MM.1S (cell line): ENCODE results near the gene RALGDS.

Experiments used
- DNase-seq: peaks from one replicate; pipeline ENCODE4 v3.0.0-alpha.2; 2015
- H2AFZ ChIP-seq: fragments of 300-600 bp; sonication (generic); 2 replicates; pipeline ENCODE4 v1.6.0; 2016; ENCODE audit warnings: antibody characterized with exemption, low read length
- H3F3A ChIP-seq: fragments of 300-600 bp; sonication (generic); 2 replicates; pipeline ENCODE4 v1.6.1; 2016; ENCODE audit warnings: mild to moderate bottlenecking, antibody characterized with exemption, low read length, moderate library complexity, mixed read lengths; ENCODE audit not compliant: insufficient read depth
- H3K27ac ChIP-seq: fragments of 300-600 bp; sonication (generic); 2 replicates; pipeline ENCODE4 v1.5.1; 2016; ENCODE audit warnings: mild to moderate bottlenecking, low read length
- H3K27me3 ChIP-seq: fragments of 300-600 bp; sonication (generic); replicated peaks from 2 replicates; pipeline ENCODE4 v1.6.0; 2016; ENCODE audit warnings: low read length; ENCODE audit not compliant: insufficient read depth
- H3K36me3 ChIP-seq: fragments of 300-600 bp; sonication (generic); replicated peaks from 2 replicates; pipeline ENCODE4 v1.6.1; 2016; ENCODE audit warnings: mild to moderate bottlenecking, low read length, mixed read lengths; ENCODE audit not compliant: insufficient read depth
- H3K4me1 ChIP-seq: fragments of 300-600 bp; sonication (generic); 2 replicates; pipeline ENCODE4 v1.6.1; 2016; ENCODE audit warnings: low read length, mixed read lengths
- H3K4me2 ChIP-seq: fragments of 300-600 bp; sonication (generic); 2 replicates; pipeline ENCODE4 v1.6.0; 2016; ENCODE audit warnings: low read depth, low read length
- H3K4me3 ChIP-seq: fragments of 300-600 bp; sonication (generic); 2 replicates; pipeline ENCODE4 v1.5.1; 2016; ENCODE audit warnings: low read length, mixed read lengths
- H3K79me2 ChIP-seq: fragments of 300-600 bp; sonication (generic); 2 replicates; pipeline ENCODE4 v1.6.1; 2016; ENCODE audit warnings: mixed run types, low read length, mixed read lengths
- H3K9ac ChIP-seq: fragments of 300-600 bp; sonication (generic); 2 replicates; pipeline ENCODE4 v1.6.1; 2016; ENCODE audit warnings: low read length, mixed read lengths
- H3K9me2 ChIP-seq: fragments of 300-600 bp; sonication (generic); replicated peaks from 2 replicates; pipeline ENCODE4 v1.6.1; 2016; ENCODE audit warnings: mild to moderate bottlenecking, low read length, mixed read lengths; ENCODE audit not compliant: insufficient read depth
- H3K9me3 ChIP-seq: fragments of 300-600 bp; sonication (generic); replicated peaks from 2 replicates; pipeline ENCODE4 v1.6.1; 2016; ENCODE audit warnings: mild to moderate bottlenecking, low read length, mixed read lengths; ENCODE audit not compliant: insufficient read depth
- H4K20me1 ChIP-seq: fragments of 300-600 bp; sonication (generic); 2 replicates; pipeline ENCODE4 v1.6.1; 2016; ENCODE audit warnings: mild to moderate bottlenecking, low read length, moderate library complexity, mixed read lengths; ENCODE audit not compliant: insufficient read depth
- EZH2 ChIP-seq: fragments of 300-600 bp; sonication (generic); optimal IDR thresholded peaks from 2 replicates; pipeline ENCODE3; 2017; ENCODE audit warnings: low read depth, mild to moderate bottlenecking, antibody characterized with exemption, low read length, mixed read lengths
- EZH2phosphoT487 ChIP-seq: fragments of 300-600 bp; sonication (generic); IDR thresholded peaks from 2 replicates; pipeline ENCODE4 v1.6.1; 2018; ENCODE audit warnings: antibody characterized with exemption, low read length
- TF ChIP-seq, protein P1 (sequence below): fragments of 300-600 bp; sonication (generic); IDR thresholded peaks from 2 replicates; pipeline ENCODE4 v1.5.1; 2016; ENCODE audit warnings: antibody characterized with exemption, low read length, mixed read lengths

RALGDS gene

DNA sequence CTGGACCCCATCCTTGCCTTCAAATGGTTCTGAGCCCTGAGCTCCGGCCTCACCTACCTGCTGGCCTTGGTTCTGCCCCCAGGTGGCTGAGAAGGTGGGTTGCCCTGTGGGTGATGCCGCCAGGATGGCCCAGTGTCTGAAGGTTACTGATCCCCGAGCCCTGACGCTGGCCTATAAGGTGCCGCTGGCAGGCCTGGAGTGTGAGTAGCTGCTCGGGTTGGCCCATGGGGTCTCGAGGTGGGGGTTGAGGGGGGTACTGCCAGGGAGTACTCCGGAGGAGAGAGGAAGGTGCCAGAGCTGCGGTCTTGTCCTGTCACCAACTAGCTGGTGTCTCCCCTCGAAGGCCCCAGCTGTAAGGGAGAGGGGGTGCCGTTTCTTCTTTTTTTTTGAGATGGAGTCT, 54.0 kb downstream of the RALGDS start:
- no peaks in the 10 kb centered on the region for H3K9me3 ChIP-seq
- no peak overlapping the region for H3K4me3 ChIP-seq
- H3K27me3 ChIP-seq: 0 out of 2 replicates have a peak, but pooled peaks cover 10% of the 10 kb centered on the region
- DNase-seq: no peak
- H3K4me2 ChIP-seq: no peak overlapping the region
- no peaks in the 10 kb centered on the region for H3K4me1 ChIP-seq
- no peaks in the 10 kb centered on the region for H3F3A ChIP-seq
- H3K9me2 ChIP-seq: no peaks in the 10 kb centered on the region
- TF ChIP-seq EZH2: no peak
- TF ChIP-seq, protein P1, sequence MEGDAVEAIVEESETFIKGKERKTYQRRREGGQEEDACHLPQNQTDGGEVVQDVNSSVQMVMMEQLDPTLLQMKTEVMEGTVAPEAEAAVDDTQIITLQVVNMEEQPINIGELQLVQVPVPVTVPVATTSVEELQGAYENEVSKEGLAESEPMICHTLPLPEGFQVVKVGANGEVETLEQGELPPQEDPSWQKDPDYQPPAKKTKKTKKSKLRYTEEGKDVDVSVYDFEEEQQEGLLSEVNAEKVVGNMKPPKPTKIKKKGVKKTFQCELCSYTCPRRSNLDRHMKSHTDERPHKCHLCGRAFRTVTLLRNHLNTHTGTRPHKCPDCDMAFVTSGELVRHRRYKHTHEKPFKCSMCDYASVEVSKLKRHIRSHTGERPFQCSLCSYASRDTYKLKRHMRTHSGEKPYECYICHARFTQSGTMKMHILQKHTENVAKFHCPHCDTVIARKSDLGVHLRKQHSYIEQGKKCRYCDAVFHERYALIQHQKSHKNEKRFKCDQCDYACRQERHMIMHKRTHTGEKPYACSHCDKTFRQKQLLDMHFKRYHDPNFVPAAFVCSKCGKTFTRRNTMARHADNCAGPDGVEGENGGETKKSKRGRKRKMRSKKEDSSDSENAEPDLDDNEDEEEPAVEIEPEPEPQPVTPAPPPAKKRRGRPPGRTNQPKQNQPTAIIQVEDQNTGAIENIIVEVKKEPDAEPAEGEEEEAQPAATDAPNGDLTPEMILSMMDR: no peak
- no peak for TF ChIP-seq EZH2phosphoT487
- no peaks in the 10 kb centered on the region for H4K20me1 ChIP-seq
- no peaks in the 10 kb centered on the region for H3K79me2 ChIP-seq
- H3K36me3 ChIP-seq: no peaks in the 10 kb centered on the region
- no peak overlapping the region for H3K9ac ChIP-seq
- H2AFZ ChIP-seq: no peak overlapping the region
- H3K27ac ChIP-seq: no peak overlapping the region

DNA sequence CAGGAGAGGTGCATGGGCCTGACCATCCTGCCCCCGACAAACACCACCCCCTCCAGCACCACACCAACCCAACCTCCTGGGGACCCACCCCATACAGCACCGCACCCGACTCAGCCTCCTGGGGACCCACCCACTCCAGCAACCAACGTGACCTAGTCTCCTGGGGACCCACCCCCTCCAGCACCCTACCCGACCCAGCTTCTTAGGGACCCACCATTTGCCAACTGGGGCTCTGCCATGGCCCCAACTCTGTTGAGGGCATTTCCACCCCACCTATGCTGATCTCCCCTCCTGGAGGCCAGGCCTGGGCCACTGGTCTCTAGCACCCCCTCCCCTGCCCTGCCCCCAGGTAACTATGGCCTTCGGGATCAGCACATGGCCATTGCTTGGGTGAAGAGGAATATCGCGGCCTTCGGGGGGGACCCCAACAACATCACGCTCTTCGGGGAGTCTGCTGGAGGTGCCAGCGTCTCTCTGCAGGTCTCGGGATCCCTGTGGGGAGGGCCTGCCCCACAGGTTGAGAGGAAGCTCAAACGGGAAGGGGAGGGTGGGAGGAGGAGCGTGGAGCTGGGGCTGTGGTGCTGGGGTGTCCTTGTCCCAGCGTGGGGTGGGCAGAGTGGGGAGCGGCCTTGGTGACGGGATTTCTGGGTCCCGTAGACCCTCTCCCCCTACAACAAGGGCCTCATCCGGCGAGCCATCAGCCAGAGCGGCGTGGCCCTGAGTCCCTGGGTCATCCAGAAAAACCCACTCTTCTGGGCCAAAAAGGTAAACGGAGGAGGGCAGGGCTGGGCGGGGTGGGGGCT, 54.7 kb downstream of the RALGDS start:
- DNase-seq: no peak
- H3K9ac ChIP-seq: no peak overlapping the region
- H3K27ac ChIP-seq: no peak overlapping the region
- no peak overlapping the region for H2AFZ ChIP-seq
- no peaks in the 10 kb centered on the region for H3K4me1 ChIP-seq
- H3K27me3 ChIP-seq: 0 out of 2 replicates have a peak, but pooled peaks cover 10% of the 10 kb centered on the region
- H3K4me2 ChIP-seq: no peak overlapping the region
- no peaks in the 10 kb centered on the region for H3K9me2 ChIP-seq
- TF ChIP-seq EZH2phosphoT487 (no peak), EZH2 (no peak)
- TF ChIP-seq, protein P1: no peak
- no peaks in the 10 kb centered on the region for H3K79me2 ChIP-seq
- H4K20me1 ChIP-seq: no peaks in the 10 kb centered on the region
- H3F3A ChIP-seq: no peaks in the 10 kb centered on the region
- H3K4me3 ChIP-seq: no peak overlapping the region
- H3K9me3 ChIP-seq: no peaks in the 10 kb centered on the region
- H3K36me3 ChIP-seq: no peaks in the 10 kb centered on the region

GRCh38 chr9:133065070-133065388, 56.0 kb downstream of the RALGDS start:
- Histone ChIP-seq H3K9me3 (no peaks in the 10 kb centered on the region), H3K27ac (no peak overlapping the region), H3K27me3 (0 out of 2 replicates have a peak, but pooled peaks cover 10% of the 10 kb centered on the region), H3K79me2 (no peaks in the 10 kb centered on the region), H2AFZ (no peak overlapping the region), H3F3A (peaks cover 3% of the 10 kb centered on the region; the same call in 1 of the 2 replicates), H3K9me2 (no peaks in the 10 kb centered on the region), H3K36me3 (no peaks in the 10 kb centered on the region), H3K4me2 (no peak overlapping the region), H3K4me3 (no peak overlapping the region), H3K4me1 (0 out of 2 replicates have a peak, but pooled peaks cover 4% of the 10 kb centered on the region), H3K9ac (no peak overlapping the region), H4K20me1 (no peaks in the 10 kb centered on the region)
- TF ChIP-seq, protein P1: no peak
- no peak for TF ChIP-seq EZH2phosphoT487
- TF ChIP-seq EZH2: no peak
- no peak for DNase-seq
